Nephron progenitor cell (in vitro differentiated cells): ENCODE results near the gene TCF15.

Source experiments
- DNase-seq: peaks from one replicate; pipeline ENCODE4 v3.0.0; 2021
- H3K27ac Mint-ChIP-seq: 2 replicates; pipeline ENCODE4 v1.8.0; 2021; ENCODE audit warnings: mild to moderate bottlenecking, moderate library complexity, mixed read lengths
- H3K27me3 Mint-ChIP-seq: 2 replicates; pipeline ENCODE4 v1.8.0; 2021; ENCODE audit warnings: mild to moderate bottlenecking, low read depth, mixed read lengths; ENCODE audit not compliant: poor library complexity
- H3K36me3 Mint-ChIP-seq: 2 replicates; pipeline ENCODE4 v1.8.0; 2021; ENCODE audit warnings: low read depth, mixed read lengths
- H3K4me1 Mint-ChIP-seq: 2 replicates; pipeline ENCODE4 v1.8.0; 2021; ENCODE audit warnings: mixed read lengths
- H3K4me3 Mint-ChIP-seq: 2 replicates; pipeline ENCODE4 v1.8.0; 2021; ENCODE audit warnings: mild to moderate bottlenecking, moderate library complexity, mixed read lengths
- H3K9me3 Mint-ChIP-seq: 2 replicates; pipeline ENCODE4 v1.8.0; 2021; ENCODE audit warnings: mild to moderate bottlenecking, moderate library complexity, mixed read lengths
- TF ChIP-seq, protein P1 (sequence below): fragments of 200-600 bp; sonication (generic); IDR thresholded peaks from 2 replicates; pipeline ENCODE4 v1.5.0; 2021; ENCODE audit warnings: antibody characterized with exemption

TCF15 gene

DNA sequence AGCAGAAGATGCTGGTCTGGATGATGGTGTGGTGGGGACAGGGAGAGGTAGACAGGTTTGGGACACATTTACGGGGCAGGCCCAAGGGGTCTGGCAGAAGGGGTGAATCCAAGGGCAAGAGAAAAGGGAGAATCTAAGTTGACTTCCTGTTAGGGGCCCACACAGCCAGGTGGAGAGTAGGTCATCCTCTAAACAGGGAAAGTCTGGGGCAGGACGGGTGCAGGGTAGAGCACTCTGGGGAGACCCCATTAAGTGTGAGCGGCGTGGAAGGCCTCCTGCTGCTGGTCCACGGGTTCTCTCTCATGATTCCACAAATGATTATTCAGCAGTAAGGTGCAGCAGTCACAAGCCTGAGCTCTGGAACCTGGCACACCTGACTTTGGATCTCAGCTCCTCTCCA lies 40.2 kb upstream of the TCF15 start:
- no peak for DNase-seq
- Mint-ChIP-seq H3K9me3 (no peaks in the 10 kb centered on the region), H3K27ac (no peak overlapping the region), H3K4me3 (no peak overlapping the region), H3K27me3 (peaks cover 9% of the 10 kb centered on the region), H3K36me3 (peaks cover 44% of the 10 kb centered on the region), H3K4me1 (peaks cover 55% of the 10 kb centered on the region)
- TF ChIP-seq, protein P1, sequence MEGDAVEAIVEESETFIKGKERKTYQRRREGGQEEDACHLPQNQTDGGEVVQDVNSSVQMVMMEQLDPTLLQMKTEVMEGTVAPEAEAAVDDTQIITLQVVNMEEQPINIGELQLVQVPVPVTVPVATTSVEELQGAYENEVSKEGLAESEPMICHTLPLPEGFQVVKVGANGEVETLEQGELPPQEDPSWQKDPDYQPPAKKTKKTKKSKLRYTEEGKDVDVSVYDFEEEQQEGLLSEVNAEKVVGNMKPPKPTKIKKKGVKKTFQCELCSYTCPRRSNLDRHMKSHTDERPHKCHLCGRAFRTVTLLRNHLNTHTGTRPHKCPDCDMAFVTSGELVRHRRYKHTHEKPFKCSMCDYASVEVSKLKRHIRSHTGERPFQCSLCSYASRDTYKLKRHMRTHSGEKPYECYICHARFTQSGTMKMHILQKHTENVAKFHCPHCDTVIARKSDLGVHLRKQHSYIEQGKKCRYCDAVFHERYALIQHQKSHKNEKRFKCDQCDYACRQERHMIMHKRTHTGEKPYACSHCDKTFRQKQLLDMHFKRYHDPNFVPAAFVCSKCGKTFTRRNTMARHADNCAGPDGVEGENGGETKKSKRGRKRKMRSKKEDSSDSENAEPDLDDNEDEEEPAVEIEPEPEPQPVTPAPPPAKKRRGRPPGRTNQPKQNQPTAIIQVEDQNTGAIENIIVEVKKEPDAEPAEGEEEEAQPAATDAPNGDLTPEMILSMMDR: no peak

DNA sequence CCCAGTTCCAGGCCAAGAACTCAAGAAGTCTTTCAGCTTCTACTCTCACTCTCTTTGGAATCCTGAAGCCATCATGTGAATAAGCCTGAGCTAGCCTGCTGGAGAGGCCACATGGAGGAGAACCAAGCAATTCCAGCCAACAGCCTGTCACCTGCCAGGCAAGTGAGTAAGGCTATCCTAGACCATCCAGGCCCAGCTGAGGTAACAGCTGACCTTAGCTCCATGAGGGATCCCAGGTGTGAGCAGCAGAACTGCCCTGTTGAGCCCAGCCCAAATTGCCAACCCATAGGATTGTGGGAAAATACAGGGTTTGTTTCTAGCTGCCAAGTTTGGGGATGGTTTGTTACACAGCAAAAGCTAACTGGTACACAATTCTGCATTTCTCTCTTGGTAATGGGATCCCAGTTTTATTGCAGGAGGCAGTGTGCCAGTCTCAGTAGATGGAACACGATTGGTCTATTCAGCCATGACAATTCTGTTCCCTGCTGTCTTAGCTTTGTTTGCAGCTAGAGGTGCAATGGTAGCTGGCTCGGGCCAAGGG lies 37.4 kb upstream of the TCF15 start:
- Mint-ChIP-seq H3K9me3 (no peaks in the 10 kb centered on the region), H3K4me3 (no peak overlapping the region), H3K4me1 (peaks cover 46% of the 10 kb centered on the region), H3K36me3 (peaks cover 44% of the 10 kb centered on the region), H3K27ac (no peak overlapping the region), H3K27me3 (no peaks in the 10 kb centered on the region)
- TF ChIP-seq, protein P1: no peak
- no peak for DNase-seq

DNA sequence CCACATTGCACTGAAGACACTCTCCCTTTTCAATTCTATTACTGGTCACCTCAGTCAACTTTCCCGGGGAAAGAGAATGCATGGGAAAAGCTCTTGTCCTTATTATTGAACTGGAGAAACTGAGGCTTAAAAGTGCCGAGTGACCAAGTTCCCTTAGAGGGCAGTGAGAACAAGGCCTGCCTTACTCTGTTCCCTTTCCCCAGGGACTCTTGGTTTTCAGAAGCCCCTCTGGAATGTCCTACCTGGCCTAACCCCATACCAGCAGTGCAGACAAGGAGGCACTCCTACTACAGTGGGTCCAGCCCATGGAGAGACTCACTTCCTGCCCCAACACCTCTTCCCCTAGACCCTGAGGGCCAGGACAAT lies 36.7 kb upstream of the TCF15 start:
- Mint-ChIP-seq H3K4me1 (peaks cover 40% of the 10 kb centered on the region), H3K27me3 (no peaks in the 10 kb centered on the region), H3K4me3 (no peak overlapping the region), H3K27ac (no peak overlapping the region), H3K36me3 (peaks cover 44% of the 10 kb centered on the region), H3K9me3 (no peaks in the 10 kb centered on the region)
- no peak for DNase-seq
- TF ChIP-seq, protein P1: no peak

GRCh38 chr20:646107-646867 lies 36.2 kb upstream of the TCF15 start:
- H3K4me3 Mint-ChIP-seq: no peak overlapping the region
- no peak overlapping the region for H3K27ac Mint-ChIP-seq
- DNase-seq: no peak
- H3K9me3 Mint-ChIP-seq: no peaks in the 10 kb centered on the region
- no peaks in the 10 kb centered on the region for H3K27me3 Mint-ChIP-seq
- H3K4me1 Mint-ChIP-seq: peaks cover 39% of the 10 kb centered on the region
- TF ChIP-seq, protein P1: no peak
- H3K36me3 Mint-ChIP-seq: peaks cover 44% of the 10 kb centered on the region

GRCh38 chr20:645318-646106 lies 35.4 kb upstream of the TCF15 start:
- DNase-seq: peak; percentile 89
- H3K27ac Mint-ChIP-seq: no peak overlapping the region

More at GRCh38 chr20:645318-646106, 35.4 kb upstream of the TCF15 start:
- peaks cover 39% of the 10 kb centered on the region for H3K36me3 Mint-ChIP-seq
- H3K4me1 Mint-ChIP-seq: peaks cover 38% of the 10 kb centered on the region
- H3K27me3 Mint-ChIP-seq: no peaks in the 10 kb centered on the region
- H3K9me3 Mint-ChIP-seq: no peaks in the 10 kb centered on the region
- TF ChIP-seq, protein P1: peak; percentile 99
- no peak overlapping the region for H3K4me3 Mint-ChIP-seq
